GM12875 (cell line): Measurements from ENCODE around the gene OTOGL.

ENCODE experiments used
- H3K4me3 ChIP-seq: one replicate; pipeline ENCODE4 v1.5.1; 2011; ENCODE audit warnings: low read depth, low read length, control low read depth
- TF ChIP-seq, protein P1 (sequence below): IDR thresholded peaks from 2 replicates; pipeline ENCODE4 v1.5.1; 2011; ENCODE audit warnings: low read depth, mild to moderate bottlenecking, control low read depth, inconsistent platforms, low read length, moderate library complexity, borderline replicate concordance; ENCODE audit not compliant: insufficient read depth

OTOGL gene

DNA sequence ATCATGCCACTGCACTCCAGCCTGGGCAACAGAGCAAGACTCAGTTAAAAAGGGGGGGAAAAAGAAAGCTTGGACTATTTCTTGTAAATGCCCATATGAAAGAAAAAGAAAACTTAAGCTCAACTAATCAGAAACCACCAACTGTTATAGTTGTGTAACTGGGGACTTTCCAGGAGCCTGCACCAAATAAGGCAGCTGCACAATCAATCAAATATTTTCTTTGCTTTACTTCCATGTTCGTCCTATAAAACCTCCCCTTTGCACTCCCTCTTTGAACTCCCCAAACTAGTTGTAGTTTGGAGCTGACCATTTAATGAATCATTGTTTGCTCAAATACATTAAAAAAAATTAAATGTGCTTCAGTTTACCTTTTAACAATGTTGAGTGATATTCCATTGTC is 54.9 kb downstream of the OTOGL start:
- TF ChIP-seq, protein P1, sequence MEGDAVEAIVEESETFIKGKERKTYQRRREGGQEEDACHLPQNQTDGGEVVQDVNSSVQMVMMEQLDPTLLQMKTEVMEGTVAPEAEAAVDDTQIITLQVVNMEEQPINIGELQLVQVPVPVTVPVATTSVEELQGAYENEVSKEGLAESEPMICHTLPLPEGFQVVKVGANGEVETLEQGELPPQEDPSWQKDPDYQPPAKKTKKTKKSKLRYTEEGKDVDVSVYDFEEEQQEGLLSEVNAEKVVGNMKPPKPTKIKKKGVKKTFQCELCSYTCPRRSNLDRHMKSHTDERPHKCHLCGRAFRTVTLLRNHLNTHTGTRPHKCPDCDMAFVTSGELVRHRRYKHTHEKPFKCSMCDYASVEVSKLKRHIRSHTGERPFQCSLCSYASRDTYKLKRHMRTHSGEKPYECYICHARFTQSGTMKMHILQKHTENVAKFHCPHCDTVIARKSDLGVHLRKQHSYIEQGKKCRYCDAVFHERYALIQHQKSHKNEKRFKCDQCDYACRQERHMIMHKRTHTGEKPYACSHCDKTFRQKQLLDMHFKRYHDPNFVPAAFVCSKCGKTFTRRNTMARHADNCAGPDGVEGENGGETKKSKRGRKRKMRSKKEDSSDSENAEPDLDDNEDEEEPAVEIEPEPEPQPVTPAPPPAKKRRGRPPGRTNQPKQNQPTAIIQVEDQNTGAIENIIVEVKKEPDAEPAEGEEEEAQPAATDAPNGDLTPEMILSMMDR, result no peak
- H3K4me3 ChIP-seq, result no peak overlapping the region

DNA sequence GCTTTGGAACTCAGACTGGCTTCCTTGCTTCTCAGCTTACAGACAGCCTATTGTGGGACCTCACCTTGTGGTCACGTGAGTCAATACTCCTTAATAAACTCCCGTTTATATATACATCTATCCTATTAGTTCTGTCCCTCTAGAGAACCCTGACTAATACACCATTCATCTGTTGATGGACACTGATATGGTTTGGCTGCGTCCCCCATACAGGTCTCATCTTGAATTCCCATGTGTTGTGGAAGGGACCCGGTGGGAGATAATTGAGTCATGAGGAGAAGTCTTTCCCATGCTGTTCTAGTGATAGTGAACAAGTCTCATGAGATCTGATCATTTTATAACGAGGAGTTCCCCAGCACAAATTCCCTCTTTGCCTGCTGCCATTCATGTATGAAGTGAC is 57.0 kb downstream of the OTOGL start:
- no peak overlapping the region for H3K4me3 ChIP-seq
- TF ChIP-seq, protein P1, result no peak

DNA sequence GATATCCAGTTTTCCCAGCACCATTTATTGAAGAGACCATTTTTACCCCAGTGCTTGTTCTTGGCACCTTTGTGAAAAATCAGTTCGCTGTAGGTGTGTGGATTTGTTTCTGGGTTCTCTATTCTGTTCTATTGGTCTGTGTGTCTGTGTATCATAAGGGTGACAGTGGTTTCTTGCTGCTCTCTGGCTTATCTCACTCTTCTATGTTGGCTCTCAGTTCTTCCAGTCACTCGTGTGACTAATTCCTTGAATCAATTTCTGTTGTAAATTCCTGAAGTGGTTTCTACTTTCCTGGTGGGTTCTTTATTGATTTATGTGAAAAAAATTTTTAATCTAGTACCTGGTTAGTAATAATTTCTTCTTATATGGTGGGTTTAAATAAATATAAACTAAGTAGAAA is 58.3 kb downstream of the OTOGL start:
- TF ChIP-seq, protein P1, result no peak

DNA sequence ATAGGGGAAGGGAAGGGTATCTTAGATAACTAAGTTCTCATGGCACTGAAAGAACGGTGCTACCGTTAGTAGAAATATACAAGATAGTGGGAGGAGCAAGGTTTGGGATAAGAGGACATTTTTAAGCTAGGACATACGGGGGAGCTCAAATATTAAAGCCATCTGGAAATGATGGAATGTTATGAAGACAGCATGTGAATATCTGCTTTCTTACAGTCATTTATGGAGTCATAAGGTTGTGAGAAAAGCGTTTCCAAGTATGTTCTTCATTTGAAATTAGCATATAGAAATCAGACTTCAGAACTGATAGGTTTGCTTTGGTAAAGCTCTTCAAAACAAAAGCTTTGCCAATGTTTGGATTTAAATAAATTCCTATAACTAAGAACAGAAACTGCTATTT is 62.3 kb downstream of the OTOGL start:
- no peak overlapping the region for H3K4me3 ChIP-seq
- TF ChIP-seq, protein P1, result no peak

More for the DNA sequence above, 58.3 kb downstream of the OTOGL start:
- no peak overlapping the region for H3K4me3 ChIP-seq

DNA sequence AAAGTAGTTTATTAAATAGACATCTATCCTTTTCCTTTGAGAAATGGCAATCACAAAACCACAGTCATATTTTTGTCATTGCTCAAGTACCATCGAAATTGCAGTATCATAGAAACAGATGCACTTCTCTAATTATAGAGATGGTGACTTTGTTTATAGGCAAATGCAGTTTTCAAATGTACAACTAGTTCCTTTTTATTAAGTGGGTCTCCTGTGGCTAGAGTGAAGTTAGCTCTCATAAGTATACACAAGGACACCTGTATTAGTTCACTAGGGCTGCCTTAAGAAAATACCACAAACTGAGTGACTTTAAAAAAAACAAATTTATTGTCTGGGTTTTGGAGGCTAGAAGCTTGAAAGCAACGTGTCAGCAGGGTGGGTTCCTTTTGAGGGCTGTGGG is 62.8 kb downstream of the OTOGL start:
- H3K4me3 ChIP-seq, result no peak overlapping the region
- TF ChIP-seq, protein P1, result no peak

DNA sequence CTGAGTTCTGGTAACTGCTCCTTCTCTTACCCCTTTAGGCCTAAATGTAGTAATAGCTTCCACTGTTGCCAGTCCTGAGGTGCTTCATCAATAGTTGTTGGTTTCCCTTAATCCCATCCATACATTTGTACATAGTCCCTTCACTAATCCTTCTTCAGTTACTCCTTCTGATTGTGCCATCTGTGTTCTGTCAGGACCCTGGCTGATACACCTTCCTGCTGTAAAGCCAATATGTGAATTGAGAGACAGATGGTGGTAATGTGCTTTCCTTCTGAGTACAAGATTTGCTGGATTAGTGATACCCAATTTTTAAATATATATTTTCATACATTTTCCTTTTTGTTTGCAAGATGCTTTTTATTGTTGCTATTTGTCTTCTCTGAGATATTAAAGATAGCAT is 66.4 kb downstream of the OTOGL start:
- TF ChIP-seq, protein P1, result no peak
- no peak overlapping the region for H3K4me3 ChIP-seq

DNA sequence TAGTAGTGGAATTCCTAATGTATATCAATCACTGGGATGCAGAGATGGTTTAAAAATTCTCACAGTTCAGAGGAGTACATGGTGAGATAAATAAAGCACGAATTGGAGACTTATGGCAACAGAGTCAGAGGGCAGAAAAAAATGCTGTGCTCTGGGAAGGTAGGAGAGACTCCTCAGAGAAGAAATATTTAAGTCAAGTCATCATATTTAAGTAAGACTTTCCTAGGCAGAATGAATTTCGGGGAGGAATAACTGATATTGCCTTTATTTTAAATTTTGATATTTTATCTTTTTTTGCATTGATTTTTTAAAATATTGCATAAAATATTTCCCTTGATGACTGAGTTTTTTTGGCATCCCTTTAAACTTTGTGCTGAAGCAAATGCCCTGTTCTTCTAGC is 67.4 kb downstream of the OTOGL start:
- TF ChIP-seq, protein P1, result no peak

More for the DNA sequence above, 67.4 kb downstream of the OTOGL start:
- H3K4me3 ChIP-seq, result no peak overlapping the region
